ENCODE measurements around the gene ARHGEF11.

DNA sequence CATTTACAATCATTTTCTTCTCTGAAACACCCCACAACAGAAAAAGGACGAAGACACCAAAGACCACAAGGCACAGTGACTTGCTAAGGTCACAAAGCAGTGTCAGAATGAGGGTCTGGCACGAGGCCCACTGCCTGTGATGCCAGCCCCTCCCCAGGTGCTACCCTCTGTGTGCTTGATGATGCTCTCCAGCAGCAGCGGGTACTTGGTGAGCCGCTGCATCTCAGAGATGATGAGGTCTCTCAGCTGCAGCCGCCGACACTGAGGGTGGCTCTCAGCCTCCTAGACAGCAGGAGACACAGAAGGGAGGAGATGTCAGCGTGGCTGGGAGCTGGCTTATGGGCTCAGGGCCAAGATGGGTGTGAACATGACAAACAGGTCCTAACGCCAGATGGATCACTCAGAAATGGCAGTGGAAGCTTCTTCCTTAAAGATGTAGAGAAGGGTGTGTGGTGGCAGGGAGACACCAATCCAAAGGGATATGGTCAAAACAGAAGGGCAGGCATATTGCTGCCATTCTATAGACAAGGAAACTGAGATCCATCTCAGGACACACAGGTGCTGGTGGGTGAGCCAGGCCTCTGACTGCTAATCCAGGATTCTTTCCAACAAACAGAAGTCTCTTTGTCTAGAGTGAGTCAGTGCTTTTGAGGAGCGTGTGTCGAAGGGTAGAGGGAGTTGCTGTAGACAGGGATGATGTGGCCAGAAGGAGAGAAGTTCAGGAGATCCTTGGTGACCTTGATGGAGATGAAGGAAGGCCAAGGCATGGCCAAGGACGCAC is 99.5 kb downstream of the ARHGEF11 start:
- TF ChIP-seq, protein P1, sequence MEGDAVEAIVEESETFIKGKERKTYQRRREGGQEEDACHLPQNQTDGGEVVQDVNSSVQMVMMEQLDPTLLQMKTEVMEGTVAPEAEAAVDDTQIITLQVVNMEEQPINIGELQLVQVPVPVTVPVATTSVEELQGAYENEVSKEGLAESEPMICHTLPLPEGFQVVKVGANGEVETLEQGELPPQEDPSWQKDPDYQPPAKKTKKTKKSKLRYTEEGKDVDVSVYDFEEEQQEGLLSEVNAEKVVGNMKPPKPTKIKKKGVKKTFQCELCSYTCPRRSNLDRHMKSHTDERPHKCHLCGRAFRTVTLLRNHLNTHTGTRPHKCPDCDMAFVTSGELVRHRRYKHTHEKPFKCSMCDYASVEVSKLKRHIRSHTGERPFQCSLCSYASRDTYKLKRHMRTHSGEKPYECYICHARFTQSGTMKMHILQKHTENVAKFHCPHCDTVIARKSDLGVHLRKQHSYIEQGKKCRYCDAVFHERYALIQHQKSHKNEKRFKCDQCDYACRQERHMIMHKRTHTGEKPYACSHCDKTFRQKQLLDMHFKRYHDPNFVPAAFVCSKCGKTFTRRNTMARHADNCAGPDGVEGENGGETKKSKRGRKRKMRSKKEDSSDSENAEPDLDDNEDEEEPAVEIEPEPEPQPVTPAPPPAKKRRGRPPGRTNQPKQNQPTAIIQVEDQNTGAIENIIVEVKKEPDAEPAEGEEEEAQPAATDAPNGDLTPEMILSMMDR (IDR thresholded peaks at IDR 0.05) = no peak
- no peak for TF ChIP-seq EZH2 (IDR thresholded peaks at IDR 0.05; ENCODE audit: borderline replicate concordance, insufficient read depth, low read depth, low read length, poor library complexity, severe bottlenecking)

Measured in B cell (primary cell).